Pons (tissue), 1 donor: ENCODE results near the gene KHDC1.
"Not testable (repeated sequence)": the region's sequence is repeated elsewhere in the genome, so short reads cannot be mapped to it uniquely, and the experiment has no call there.

Experiments
- DNase-seq: peaks from one replicate; pipeline ENCODE4 v3.0.0-alpha.2; 2016; ENCODE audit warnings: low spot score

KHDC1 gene

DNA sequence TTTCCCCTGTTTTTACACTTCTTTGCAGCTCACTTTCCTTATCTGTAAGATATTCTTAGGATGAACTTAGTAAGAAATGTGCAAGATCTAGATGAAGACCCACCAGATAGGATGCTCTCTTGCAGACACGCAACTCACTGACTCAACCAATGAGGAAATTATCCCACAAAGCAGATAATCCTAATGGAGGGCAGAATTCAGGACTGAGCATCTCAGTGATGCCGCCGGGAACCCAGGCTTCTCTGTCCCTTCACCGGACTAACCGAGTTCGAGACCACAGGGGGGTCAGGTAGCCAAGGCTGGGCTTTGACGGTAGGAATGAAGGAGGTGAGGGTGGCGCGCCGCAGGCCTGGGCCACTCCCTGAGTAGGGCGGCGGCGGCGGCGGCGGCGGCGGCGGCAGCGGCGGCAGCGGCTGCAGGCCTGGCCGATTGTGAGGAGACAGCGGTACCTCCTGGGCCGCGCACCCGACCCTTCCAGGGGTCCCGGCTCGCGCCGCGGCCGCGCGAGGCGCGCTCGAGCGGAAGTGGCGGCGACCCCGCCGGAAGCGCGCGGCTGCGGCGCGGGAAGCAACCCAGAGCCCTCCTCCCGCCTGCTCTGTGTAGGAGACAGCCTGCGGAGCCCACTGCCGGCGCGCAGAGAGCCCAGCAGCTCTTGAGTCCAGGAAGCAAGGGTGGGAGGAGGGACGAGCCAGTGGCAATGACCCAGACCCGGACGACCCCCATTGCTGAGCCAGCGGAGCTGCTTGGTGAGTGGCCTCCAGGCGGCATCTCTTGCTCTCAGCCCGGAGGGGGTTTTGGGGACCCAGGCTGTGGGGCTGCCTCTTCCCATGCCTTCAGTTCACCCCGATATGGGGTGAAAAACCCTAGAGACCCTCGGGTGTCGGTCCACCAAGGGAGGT, at the start of gene KHDC1:
Gene KHDC1 (minus strand): TSS at position 526 of the 899 bp plus-strand sequence. CDS start 20,679 bp downstream, outside the sequence.
- DNase-seq: peak; percentile 26

DNA sequence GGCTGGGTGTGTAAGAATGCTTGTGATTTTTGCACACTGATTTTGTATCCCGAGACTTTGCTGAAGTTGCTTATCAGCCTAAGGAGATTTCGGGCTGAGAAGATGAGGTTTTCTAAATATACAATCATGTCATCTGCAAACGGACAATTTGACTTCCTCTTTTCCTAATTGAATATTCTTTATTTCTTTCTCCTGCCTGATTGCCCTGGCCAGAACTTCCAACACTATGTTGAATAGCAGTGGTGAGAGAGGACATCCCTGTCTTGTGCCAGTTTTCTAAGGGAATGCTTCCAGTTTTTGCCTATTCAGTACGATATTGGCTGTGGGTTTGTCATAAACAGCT, 47.5 kb upstream of the KHDC1 start:
- DNase-seq: not testable (repeated sequence)

DNA sequence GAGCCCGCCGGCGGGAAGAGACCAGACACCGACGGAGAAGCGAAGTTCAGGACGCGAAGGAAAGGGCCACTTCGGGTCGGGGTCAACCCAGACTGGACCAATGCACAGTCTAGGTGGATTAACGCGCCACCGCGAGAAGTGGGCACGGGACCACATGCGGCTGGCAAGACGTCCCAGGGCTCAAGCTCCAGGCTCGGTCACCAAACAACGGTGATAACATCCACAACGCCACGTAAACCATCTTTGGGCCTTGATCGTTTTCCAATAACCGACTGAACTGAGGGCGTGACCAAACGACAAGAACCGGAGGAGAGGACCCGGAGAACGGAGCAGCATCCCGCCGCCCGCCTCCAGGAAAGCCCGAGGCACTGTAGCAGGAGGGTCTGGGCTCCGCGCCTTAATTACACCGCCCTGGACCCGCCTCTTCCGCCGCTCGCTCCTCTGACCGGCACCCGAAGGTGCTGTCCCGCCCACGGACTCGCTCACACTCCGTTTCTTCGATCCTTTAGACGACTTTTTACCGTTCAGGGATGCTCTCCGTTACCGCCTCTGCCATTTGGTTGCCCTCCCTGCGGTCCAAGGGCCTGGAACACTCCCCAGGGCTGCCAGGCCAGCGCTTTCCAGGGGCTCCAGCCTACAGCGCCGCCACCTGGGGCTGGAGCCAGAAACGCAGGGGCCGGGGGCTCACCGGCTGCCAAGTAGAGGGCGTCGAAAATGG, 46.9 kb upstream of the KHDC1 start:
- DNase-seq: peak; percentile 46

- no peak for DNase-seq
These were observed 46.5 kb upstream of the KHDC1 start for GRCh38 chr6:73309535-73309784.

- no peak for DNase-seq
These were observed 45.9 kb upstream of the KHDC1 start for GRCh38 chr6:73308712-73309534.

GRCh38 chr6:73303773-73304172, 40.8 kb upstream of the KHDC1 start:
- not testable (repeated sequence) for DNase-seq

DNA sequence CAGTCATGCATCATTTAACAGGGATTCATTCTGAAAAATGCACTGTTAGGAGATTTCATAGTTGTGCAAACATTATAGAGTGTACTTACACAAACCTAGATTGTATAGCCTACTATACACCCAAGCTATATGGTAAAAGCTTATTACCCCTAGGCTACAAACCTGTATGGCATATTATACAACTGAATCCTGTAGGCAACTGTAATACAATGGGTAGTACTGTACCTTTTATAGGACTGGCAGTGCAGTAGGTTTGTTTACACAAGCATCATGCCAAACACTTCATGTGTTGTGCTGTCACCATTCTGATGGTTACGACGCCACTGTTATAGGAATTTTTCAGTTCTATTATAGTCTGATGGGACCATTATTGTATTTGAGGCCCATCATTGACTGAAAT, 39.3 kb upstream of the KHDC1 start:
- no peak for DNase-seq

DNA sequence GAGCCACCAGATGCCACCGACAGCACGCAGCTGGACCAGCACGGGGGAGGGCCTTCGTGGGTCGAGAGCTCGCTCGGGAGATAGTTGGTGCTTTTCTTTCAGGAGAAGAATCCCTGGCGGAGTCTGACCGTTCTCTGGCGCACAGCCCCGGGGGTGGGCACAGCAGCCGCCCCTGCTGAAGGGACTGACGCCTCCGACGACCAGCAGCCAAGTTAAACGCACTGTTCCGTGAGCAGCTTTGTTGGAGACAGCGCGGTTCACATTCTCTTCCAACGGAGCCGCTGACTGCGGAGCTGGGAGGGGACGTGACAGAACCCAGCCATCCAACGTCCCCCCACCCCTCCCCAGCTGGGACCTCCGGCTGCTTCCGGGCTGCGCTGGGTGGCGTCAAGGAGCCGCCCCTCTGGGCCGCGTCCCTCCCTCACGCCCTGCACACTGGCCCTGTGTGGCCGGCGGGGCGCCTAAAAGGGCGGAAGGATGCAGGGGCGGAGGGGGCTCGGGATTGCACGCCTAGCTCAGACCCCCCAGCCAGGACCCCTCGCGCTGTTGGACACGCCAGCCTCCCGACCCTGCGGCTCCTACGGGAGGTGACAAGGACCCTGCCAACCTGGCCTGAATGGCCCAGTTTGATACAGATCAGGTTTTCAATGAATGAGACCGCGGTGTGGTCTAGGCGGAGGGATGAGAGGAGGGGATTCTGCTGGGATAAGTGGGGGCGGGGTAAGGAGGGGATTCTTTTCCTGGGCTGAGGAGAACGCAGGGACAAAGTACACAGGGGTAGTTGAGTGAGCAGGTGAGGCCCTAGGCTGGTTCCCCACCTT, 36.4 kb upstream of the KHDC1 start:
- DNase-seq: no peak

DNA sequence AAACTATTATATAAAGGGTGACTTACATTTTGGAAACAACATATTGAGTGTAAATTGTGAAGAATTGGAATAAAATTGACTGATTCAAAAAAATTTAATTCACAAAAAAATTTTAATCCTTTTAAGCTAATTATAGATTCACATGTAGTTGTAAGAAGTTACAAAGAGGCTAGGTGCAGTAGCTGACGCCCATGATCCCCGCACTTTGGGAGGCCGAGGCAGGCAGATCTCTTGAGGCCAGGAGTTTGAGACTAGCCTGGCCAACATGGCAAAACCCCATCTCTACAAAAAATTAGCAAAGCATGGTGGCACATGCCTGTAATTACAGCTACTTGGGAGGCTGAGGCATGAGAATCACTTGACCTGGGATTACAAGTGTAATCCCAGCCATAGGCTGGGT, 30.3 kb upstream of the KHDC1 start:
- no peak for DNase-seq

- no peak for DNase-seq
These were observed 27.4 kb upstream of the KHDC1 start for GRCh38 chr6:73290435-73290834.

DNA sequence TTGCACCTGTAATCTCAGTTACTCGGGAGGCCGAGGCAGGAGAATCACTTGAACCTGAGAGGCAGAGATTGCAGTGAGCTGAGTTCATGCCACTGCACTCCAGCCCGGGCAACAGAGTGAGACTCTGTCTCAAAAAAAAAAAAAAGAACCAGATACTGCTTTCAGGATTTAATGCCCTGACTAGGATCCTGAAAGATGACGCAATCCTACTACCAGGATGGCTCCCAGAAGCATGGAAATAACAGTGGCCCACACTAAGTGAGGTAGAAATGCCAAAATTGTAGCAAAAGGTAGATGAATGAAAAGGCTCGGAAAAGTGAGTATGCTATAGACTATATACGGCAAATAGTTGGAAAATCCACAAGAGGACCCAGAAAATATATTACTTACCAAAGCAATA, 23.8 kb upstream of the KHDC1 start:
- no peak for DNase-seq

DNA sequence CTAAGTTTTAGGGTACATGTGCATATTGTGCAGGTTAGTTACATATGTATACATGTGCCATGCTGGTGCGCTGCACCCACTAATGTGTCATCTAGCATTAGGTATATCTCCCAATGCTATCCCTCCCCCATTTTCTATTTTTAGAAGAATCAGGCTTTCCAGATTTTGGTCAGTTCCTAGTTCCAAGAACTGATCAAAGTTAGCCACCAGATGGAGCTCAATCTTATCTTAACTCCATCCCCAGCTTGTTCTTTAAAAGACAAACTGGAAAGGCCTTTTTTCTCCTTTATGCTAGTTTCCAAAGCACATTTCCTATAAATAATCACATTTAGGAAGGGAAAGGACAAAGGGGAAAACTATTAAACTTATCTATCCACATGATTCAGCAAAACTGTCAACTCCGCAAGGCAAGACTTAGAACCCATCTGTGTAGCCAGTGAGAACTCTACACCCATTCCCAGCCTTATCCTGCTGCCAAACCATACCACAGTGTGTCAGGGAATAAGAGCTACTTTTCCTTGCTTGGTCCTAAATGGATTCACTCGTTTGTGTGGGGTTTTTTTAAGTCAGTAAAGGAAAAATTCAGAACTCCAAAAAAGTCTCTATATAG, 22.8 kb upstream of the KHDC1 start:
- peak; percentile 63 for DNase-seq

- DNase-seq: no peak
These were observed 19.9 kb upstream of the KHDC1 start for GRCh38 chr6:73282871-73283270.

DNA sequence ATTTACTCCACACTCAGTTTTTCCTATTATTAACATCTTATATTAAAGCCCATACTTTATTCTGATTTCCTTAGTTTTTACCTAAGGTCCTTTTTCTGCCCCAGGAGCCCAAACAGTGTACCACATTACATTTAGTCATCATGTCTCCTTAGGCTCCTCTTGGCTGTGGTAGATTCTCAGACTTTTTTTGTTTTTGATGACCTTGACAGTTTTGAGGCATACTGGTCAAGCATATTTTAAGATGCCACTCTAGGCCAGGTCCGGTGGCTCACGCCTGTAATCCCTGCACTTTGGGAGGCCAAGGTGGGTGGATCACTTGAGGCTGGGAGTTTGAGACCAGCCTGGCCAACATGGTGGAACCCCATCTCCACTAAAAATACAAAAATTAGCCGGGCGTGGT, 18.7 kb upstream of the KHDC1 start:
- DNase-seq: not testable (repeated sequence)

GRCh38 chr6:73269296-73269695, 6.3 kb upstream of the KHDC1 start:
- not testable (repeated sequence) for DNase-seq

DNA sequence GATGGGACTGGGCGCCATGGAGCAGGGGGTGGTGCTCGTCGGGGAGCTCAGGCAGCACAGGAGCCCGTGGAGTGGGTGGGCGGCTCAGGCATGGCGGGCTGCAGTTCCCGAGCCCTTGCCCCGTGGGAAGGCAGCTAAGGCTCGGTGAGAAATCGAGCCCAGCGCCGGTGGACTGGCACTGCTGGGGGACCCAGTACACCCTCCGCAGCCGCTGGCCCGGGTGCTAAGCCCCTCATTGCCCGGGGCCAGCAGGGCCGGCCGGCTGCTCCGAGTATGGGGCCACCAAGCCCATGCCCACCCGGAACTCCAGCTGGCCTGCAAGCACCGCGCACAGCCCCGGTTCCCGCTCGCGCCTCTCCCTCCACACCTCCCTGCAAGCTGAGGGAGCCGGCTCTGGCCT, 5.9 kb upstream of the KHDC1 start:
- DNase-seq: not testable (repeated sequence)

DNA sequence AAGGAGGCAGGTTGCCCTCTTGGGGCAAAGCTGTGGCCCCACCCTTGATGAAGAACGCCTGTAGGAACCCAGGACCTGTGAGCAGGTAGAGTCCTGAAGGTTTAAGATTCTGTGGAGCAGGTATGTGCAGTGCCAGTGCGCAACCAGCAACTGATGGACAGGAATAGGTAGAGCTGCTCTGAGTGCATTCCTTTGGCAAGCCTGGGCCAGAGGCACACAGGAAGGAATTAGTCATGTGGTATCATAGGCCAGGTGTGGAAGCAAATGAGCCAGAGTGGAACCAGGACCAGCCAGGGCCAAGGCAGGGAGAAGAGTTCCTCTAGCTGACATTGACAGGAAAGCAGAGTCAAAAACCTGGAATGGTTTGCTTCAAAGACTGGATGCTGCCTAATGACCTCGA, 1.4 kb upstream of the KHDC1 start:
- no peak for DNase-seq

- DNase-seq: no peak
These were observed 544 bp upstream of the KHDC1 start for GRCh38 chr6:73263570-73263909.

DNA sequence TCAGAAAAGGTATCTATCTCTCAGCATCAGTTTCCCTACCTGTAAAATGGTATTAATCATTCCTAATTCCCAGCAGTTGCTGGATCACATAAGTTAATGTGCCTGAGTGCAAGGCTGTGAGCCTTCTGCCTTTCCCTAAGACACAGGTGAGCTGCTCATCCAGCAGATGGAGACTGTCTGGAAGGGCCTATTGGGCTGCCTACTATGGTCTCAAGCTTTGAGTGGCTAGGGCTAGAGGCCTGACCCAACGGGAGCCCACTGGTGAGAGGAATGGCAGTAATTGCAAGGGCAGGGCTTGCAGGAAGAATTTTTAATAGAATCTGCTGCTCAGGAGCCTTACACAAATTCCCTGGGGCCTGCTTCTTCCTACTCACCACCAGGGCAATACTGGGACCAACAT, 4.3 kb downstream of the KHDC1 start:
- DNase-seq: no peak

DNA sequence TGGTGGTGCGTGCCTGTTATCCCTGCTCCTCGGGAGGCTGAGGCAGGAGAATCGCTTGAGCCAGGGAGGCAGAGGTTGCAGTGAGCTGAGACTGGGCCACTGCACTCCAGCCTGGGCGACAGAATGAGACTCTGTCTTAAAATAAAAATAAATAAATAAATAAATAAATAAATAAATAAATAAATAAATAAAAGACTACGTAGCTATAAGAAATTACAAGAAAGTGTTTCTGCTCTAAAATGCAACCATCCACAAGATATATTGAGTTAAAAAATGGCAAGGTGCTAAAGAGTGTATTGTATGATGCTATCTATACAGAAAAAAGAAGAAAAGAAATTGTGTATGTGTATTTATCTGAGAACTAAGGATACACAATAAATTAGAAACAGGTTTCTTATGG, 8.7 kb downstream of the KHDC1 start:
- not testable (repeated sequence) for DNase-seq

DNA sequence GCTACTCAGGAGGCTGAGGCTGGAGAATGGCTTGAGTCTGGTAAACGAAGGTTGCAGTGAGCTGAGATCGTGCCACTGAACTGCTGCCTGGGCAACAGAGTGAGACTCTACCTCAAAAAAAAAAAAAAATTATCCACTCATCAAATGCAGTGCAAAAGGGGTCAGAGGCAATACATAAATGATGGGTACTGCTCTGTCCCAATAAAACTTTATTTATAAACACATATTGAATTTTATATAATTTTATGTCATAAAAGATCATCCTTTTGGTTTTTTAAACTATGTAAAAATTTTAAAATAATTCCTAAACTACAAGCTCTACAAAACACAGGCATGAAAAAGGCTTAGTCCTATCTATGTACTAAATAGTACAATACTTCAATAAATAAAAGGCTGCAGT, 10.3 kb downstream of the KHDC1 start:
- no peak for DNase-seq

DNA sequence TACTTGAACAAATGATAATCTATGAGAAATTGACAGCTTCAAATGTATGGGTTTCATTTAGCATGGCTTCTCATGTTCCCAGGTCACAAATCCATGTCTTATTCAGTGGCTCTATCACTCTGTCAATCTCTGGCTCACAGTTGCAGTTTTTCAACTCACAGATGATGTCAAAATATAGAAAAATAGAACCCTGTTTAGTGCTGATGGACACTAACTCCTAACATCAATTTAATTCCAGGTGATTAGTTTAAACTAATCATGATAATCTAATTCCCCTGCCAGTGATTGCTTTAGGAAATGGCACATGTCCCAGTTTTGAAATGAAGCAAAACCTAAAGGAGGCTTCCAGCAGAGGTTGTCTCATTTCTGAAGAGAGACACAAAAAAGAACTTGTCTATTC, 13.0 kb downstream of the KHDC1 start:
- DNase-seq: no peak
